GM18498 (cell line): ENCODE data around the gene APOB.
"Not testable (repeated sequence)": the region's sequence is repeated elsewhere in the genome, so short reads cannot be mapped to it uniquely, and the experiment has no call there.

Experiments
- ATAC-seq: cut with Tn5 transposase; IDR thresholded peaks from one replicate; pipeline ENCODE4 v1.9.1; 2021; ENCODE audit warnings: mild to moderate bottlenecking, moderate library complexity; ENCODE audit not compliant: unreplicated experiment

The APOB gene

DNA sequence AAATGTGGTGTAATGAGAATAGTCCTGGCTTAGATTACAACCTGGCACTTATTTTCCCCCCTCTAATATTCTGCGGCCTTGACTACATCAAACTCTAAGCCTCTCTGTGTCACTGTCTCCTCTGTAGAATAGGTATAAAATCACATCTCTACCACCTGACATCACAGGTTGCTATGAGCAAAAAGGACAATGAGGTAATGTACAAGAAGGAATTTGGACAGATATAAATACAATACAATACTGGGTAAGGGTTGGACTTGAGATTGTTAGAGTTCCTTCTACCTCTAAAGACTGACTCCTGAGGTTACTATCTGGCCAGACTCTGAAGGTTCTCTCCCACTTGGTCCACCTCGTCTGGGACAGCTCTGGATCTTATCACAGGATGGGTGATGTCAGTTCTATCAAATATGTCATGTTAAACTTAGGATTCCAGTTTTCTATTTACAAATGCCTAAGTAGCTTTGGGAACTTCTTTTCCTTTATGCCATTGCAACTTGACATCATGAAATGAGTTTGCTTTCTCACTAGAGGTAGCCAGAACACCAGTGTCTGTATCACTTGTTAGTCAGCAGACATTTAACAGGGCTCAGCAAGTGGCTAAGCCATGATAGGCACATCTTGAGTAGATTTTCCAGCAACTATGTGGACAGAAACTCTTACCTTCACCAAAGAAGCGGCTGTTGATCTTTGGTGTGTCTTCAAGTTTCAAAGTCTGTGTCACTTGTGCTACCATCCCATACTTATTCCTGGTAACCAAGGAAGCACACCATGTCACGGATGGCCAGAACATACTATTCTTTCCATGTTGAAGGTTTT, 9.5 kb downstream of the APOB start:
- ATAC-seq: no peak

DNA sequence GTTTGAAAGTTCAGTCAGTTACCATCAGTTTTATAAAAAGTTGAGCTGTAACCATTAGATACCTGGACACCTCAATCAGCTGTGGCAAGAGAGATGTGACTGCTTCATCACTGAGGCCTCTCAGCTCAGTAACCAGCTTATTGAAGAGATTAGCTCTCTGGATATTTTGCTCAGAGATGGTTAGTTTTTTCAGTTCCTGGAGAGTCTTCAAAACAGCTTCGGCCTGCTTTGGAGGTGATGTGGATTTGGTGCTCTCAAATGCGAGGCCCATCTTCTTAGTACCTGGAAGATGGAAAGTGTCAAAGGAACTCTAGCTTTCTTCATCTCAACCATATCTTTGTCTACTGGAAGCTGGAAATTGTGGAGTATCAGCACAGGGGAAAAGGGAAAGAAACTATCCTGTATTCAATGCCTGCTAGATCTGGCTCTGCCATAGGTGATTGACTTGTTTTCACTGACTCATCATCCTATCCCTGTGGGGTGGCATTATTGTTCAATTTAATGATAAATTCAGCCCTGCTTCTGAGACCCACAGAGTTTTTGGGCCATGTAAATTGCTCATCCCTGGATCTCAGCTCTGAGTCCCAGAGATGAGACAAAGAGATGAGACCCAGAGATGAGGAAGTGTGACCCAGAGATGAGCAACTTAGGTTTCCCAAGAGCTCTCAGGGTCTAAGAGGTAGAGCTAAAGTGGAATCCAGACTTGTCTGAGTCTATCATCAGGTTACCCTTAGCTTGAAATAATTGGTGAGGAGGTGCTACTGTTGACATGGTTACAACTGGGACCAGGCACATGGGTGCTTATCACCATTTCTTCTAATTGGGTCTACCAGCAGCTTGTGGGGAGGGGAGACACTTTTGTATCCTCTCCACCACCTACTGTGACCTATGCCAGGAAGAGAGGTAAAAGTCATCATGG, 10.4 kb downstream of the APOB start:
- ATAC-seq: no peak

DNA sequence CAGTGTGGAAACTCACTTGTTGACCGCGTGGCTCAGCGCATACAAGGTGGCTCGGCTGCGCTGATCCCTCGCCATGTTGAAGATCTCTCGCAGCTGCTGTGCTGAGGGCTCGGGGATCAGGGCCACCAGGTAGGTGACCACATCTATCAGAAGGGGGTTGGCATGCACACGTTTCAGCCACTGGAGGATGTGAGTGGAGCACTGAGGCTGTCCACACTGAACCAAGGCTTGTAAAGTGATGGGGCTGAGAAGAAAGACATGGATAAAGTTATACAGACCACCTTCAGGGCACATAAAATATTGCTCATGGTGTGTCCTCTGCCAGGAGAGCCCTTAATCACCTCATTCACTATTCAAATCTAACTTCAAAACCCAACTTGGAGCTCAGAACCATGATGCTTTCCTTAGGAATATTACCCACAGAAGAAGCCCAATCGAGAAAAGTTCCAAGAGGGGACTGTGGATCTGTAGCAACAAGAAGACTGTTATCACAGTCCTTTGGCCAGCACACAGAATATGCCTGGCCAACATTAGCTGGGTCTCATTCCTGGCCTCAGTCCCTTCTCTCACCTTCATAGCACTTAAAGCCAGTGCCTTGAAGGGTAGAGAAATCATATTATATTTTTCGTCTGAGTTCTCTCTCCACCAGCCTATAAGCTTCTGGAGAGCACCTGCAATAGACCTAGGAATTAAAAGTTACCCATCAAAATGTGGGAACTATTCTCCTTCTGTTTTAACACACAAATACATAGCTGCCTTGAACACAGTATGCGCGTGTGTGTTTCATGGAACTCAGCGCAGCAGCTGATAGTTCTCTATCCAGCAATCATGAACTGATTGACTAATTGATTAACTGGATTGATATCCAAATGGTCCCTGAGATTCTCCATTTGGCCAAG, 11.3 kb downstream of the APOB start:
- ATAC-seq: no peak

DNA sequence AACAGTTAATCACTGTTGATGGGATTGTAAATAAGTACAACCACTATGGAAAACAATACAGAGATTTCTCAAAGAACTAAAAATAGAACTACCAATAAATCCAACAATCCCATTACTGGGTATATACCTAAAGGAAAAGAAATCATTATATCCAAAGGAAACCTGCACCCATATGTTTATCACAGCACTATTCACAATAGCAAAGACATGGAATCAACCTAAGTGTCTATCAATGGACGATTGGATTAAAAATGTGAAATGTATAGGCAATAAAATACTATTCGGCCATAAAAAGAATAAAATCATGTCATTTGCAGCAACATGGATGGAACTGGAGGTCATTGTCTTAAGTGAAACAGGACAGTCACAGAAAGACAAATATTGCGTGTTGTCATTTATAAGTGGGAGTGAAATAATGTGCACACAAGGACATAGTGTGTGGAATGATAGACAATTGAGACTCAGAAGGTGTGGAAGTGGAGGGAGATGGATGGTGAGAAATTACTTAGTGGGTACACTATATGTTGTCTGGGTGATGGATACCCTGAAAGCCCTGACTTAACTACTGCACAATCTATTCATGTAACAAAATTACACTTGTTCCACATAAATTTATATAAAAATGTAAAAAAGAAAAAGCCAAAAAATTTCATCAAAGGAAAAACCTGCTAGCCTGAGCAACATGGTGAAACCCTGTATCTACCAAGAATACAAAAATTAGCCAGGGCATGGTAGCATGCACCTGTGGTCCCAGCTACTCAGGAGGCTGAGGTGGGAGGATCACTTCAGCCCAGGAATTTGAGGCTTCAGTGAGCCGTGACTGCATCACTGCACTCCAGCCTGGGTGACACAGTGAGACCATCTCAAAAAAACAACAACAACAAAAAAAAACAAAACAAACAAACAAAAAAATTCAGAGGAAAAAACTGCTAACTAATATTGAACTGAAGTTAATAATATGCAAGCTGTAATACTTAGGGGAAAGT, 12.6 kb downstream of the APOB start:
- no peak for ATAC-seq

DNA sequence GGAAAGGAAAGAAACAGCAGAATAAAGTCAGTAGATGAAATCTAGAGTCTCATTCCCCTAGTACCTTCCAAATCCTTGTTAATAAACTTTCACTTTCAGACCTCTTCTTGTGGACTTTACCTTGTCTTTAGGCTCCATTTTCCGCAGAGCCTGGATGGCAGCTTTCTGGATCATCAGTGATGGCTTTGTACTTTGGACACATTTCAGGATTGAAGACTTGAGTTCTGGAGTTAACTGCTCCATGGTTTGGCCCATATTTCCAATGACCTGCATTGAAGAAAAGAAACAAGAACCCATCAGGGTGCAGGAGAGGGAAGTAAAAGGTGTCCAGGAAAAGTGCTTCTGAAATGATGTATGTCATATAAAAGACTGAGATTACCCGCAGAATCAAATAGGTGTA, 14.4 kb downstream of the APOB start:
- ATAC-seq: no peak

DNA sequence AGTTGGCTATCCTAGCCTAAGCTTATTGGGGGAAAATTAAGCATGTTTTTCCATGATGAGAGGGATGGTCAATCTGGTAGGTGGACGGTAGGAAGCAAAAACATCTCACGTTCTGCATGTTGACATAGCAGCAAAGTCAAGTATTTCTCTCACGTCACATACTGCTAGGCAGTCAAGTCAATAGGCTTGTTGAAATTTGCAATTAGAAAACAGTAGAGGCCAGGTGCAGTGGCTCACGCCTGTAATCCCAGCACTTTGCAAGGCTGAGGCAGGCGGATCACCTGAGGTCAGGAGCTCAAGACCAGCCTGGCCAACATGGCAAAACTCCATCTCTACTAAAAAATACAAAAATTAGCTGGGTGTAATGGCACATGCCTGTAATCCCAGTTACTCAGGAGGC, 14.9 kb downstream of the APOB start:
- ATAC-seq: not testable (repeated sequence)

DNA sequence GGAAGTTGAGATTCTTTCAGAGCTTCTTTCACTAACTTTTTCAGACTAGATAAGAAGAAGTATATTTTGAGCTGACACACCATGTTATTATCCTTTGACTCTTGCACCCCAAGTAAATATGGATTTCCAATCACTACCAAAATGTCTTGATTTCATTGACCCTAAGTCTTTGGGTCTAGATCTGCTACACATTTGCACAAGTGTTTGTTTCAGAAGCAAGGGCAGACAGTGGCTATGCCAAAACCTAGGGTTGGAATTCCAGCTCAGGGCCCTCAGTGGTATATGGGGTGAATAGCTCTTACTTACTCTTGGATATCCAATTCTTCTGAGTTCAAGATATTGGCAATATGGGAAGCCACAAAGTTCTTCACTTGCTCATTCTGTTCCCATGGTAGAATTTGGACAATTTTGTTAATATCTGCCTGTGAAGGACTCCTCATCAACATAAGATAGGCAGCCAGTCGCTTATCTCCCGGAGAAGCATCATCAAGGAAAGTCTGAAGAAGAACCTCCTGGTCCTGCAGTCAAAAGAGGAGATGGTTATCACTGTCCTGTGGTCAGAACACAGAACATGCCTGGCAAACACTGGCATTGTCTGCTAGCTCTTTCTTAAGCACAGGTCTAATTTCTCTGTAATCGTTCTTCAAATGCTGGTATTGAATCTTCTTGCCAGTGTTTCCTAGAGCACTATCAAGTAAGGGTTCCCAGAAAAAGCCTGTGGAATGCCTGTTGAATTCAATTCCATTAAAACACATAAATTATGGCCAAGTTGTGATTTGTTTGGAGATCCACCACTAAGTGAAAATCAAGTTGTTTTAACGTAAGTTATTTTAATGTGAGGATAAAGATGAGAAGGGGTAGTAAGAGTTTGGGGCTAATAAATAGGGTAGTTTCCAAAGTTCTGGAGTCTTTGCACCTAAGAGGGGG, 15.6 kb downstream of the APOB start:
- ATAC-seq: no peak

DNA sequence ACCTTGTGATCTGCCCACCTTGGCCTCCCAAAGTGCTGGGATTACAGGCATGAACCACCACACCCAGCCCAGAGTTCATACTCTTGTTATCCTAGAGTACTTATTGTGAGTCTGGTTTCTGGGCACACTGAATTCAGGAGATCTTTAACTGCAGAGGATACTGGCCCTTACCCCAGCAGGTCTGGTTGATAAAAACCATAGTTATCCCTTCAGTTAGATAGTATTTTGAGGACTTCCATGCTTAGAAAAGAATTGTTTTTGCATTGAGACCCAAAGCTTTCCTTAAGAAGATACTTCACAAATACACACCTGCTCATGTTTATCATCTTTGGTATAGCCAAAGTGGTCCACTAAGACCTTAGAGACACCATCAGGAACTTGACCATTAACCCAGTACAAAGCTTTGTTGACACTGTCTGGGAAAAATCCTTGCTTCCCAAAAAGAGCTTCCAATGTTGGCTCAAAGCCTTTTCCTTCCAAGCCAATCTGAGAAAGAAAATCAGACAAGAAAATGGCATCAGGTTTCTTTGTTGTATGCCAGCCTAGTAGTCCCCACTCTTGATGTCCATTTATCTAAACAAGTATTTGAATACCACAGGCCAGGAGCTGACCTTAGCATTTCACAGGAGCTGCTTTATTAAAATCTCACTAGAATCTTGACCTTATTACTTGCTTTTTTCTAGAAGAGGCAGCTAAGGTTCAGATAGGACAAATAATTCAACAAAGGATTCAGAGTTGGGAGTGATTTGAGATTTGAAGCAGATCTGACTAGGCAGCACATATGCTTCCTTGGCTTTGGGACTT, 17.2 kb downstream of the APOB start:
- no peak for ATAC-seq

DNA sequence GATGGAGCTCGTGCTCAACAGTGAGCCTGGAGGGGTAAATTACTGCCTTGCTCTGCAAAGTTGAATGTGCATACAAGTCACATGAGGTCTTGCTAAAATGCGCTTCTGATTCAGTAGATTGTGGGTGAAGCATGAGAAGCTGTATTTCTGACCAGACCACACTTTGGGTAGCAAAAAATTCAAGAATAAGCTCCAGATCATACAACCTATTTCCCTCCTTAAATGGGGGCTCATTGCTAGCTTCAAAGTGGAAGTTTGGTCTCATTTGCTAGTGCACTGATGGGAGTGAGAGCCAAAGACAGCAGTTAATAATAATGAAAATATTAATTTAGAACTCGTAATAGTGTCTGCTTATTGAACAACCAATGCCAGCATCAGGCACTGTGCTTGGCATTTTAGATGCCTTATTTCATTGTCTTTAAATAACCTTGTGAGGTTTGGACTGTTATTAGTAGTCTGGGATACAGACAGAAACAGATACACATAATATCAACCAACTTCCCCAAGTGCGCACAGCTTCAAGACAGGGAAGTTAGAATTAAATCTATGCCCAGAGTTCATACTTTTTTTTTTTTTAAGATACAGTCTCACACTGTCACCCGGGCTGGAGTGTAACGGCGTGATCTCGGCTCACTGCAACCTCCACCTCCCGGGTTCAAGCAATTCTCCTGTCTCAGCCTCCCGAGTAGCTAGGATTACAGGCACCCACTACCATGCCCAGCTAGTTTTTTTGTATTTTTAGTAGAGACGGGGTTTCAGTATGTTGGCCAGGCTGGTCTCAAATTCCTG, 18.0 kb downstream of the APOB start:
- ATAC-seq: no peak

DNA sequence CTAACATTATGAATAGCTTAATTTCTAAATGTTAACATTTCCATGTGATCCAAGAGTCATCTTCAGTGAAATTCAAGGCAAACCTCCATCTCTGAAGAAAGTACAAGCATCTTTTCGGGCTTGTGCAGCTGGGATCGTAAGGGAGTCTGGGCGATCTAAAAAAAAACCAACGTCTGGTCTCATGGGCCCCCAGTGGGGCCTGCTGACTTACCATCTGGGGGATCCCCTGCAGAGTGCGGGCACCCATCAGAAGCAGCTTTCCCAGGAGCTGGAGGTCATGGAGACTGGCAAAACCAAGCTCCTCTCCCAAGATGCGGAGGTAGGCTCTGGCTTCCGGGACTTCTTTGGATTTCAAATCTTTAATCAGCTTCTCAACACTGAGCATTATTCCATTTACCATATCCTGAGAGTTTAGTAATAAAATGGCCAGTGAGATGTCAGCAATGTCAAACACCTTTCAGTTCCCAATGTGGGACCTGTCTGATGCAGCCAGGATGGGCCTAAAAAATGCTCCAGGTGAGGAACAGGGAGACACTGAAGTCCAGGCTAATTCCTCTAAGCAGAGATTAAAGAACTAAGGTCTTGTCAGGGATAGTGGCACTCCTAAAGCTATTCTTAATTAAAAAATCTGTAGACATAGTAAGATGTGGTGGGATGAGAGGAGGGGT, 19.0 kb downstream of the APOB start:
- ATAC-seq: no peak

DNA sequence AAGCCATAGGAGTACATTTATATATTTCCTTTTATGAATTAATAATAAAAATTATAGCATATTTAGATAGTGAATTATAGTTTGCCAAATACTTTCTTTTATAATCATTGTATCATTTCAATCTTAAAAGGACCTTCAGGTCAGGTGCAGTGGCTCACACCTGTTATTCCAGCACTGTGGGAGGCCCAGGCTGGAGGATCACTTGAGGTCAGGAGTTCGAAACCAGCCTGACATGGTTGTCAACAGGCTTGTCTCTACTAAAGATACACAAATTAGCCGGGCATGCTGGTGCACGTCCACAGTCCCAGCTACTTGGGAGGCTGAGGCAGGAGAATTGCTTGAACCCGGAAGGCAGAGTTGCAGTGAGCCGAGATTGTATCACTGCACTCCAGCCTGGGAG, 19.7 kb downstream of the APOB start:
- no peak for ATAC-seq

DNA sequence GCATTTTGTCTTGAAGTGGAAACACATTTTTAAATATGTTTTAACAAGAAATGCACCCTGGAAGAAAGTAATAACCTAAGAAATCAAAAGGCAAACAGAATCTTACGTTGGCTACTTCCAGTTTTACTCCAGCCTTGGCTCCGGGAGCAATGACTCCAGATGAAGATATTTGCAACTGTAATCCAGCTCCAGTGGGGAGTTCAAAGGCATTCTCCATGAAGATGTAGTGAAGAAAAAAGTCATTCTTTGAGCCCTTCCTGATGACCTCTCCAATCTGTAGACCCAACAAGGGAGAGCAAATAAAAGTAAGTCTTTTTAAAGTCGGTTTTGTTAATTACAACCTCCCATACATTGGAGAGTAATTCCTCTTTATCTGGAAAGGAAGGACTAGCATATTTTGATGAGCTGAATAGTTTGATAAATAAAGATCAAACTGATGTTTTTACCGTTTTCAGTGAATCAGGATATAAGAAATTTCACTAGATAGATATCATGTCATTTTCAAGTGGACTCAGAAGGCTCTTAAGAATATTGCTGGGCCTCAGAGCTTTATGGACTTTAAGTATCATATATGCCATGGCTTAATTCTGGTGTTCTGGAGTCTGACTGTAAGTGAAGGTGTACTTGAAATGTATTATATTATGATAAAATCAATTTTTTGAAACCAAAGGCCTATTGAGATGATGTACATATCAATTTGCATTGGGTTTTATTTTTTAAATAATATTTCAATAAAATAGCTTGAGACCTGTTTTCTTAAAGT, 20.3 kb downstream of the APOB start:
- ATAC-seq: no peak

DNA sequence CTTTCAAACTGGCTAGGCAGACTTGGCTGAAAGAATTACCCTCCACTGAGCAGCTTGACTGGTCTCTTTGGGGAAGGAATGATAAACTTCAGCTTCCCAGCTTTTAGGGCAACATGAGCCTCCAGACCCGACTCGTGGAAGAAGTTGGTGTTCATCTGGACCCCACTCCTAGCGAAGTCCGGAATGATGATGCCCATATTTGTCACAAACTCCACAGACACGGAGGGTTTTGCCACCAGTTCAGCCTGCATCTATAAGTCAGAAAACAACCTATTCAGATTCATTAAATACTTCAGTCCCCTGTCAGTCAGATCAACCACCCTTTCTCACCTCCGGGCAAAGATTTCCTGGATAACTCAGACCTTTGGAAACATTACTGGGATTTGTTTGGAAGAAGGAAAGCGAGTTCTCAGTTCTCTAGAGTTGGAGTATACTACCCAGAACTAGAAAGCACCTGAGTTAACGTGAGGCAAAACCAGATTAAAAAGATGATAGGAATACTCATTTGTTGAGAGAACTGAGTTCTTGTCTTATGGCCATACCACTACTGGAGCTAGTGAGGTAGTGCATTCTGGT, 21.0 kb downstream of the APOB start:
- ATAC-seq: no peak

DNA sequence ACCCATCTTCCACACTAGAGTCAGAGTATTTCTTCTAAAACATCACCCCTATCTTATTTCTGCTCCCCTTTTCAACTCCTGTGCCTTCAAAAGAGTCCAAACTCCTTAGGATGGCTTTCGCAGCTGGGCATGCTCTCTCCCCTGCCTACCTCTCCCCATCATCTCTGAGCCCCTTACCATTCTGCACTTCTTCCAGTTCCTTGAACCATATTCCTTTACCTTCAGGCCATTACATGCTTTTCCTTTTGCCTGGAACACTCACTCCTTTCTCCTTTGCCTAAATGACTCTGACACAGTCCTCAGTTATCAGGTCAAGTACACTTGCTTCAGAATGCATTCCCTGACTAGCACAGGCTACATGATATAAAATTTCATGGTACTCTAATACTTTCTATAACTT, 22.4 kb downstream of the APOB start:
- no peak for ATAC-seq

DNA sequence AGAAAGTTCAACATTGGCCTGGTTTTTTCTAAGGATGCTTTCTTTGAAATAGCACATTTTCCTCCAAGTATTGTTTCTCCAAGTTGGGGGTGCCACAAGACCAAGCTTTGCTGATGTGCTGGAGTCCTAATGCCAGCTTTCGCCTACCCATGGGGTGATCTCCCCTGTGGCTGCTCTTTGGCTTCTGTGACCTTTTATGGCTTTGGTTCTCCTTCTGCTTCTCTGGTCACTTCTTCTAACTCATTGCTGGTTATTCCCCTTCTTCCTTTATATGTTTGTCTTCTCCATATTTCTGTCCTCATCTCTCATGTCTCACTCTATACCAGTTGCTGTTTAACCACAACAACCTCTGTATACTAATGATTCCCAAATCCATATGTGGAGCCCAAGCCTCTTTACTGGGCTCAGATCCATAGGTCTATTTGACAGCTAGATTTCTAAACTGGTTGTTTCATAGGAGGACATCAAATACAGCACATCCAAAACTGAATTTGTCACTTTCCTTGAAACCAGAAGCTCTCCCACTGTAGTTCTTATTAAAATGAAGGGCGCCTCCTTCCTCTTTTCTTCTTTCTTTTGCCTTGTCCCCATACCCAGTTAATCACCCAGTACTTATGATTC, 23.1 kb downstream of the APOB start:
- ATAC-seq: no peak
